PC-9 (cell line): Measurements from ENCODE around the gene PATJ. TPM values are rescaled to one million over a fixed set of nuclear protein-coding genes. Genes with fewer than 3 reads are reported as not detected.

Source experiments
- BruUV-seq: library from RNA; stranded (reverse); fragments of 400-500 nt; replicated peaks from 2 replicates; lab custom pipeline; 2021; lab: Mats Ljungman, UMichigan
- CTCF ChIA-PET: fragments of 300-600 bp; sonication (Branson Sonifier 250); formaldehyde crosslinking; loops from one replicate; lab custom pipeline; 2022; ENCODE audit warnings: antibody characterized with exemption; lab: Charles Lee
- POLR2A ChIA-PET: fragments of 300-600 bp; sonication (Branson Sonifier 250); formaldehyde crosslinking; loops from one replicate; lab custom pipeline; 2022; ENCODE audit warnings: antibody characterized with exemption; ENCODE audit not compliant: unreplicated experiment; lab: Charles Lee
- DNase-seq, 2 experiments: peaks; one replicate each; pipeline versions ENCODE4 v3.0.0 to v3.0.0-alpha.2; 2015 to 2022; ENCODE audit warnings: mixed read lengths in 1 of 2
- H2AFZ ChIP-seq: fragments of 200-600 bp; sonication (generic); 2 replicates; pipeline ENCODE4 v1.8.1; 2017; ENCODE audit warnings: antibody characterized with exemption
- H3F3A ChIP-seq: fragments of 200-600 bp; sonication (generic); 2 replicates; pipeline ENCODE4 v1.8.1; 2017; ENCODE audit warnings: antibody characterized with exemption, mild to moderate bottlenecking, low read depth; ENCODE audit not compliant: insufficient read depth
- H3K27ac ChIP-seq: fragments of 200-600 bp; sonication (generic); 2 replicates; pipeline ENCODE4 v1.6.1; 2016; ENCODE audit warnings: mixed run types
- H3K27me3 ChIP-seq: fragments of 200-600 bp; sonication (generic); 2 replicates; pipeline ENCODE4 v1.6.1; 2016; ENCODE audit warnings: low read depth, mixed run types; ENCODE audit not compliant: insufficient read depth
- H3K36me3 ChIP-seq: fragments of 200-600 bp; sonication (generic); 2 replicates; pipeline ENCODE4 v1.6.1; 2016; ENCODE audit warnings: low read depth, mixed run types
- H3K4me1 ChIP-seq: fragments of 200-600 bp; sonication (generic); replicated peaks from 2 replicates; pipeline ENCODE4 v1.6.1; 2016; ENCODE audit warnings: mixed run types; ENCODE audit not compliant: insufficient read depth
- H3K4me2 ChIP-seq: fragments of 200-600 bp; sonication (generic); 2 replicates; pipeline ENCODE4 v1.6.1; 2017; ENCODE audit warnings: mixed run types
- H3K4me3 ChIP-seq: fragments of 200-600 bp; sonication (generic); 2 replicates; pipeline ENCODE4 v1.6.1; 2016; ENCODE audit warnings: mixed run types
- H3K79me2 ChIP-seq: fragments of 200-600 bp; sonication (generic); 2 replicates; pipeline ENCODE4 v1.6.1; 2017; ENCODE audit warnings: low read depth, mixed run types
- H3K9me2 ChIP-seq: fragments of 200-600 bp; sonication (generic); 2 replicates; pipeline ENCODE4 v1.8.1; 2017; ENCODE audit warnings: mild to moderate bottlenecking; ENCODE audit not compliant: insufficient read depth
- H3K9me3 ChIP-seq: fragments of 200-600 bp; sonication (generic); 2 replicates; pipeline ENCODE4 v1.8.1; 2016; ENCODE audit warnings: low read depth; ENCODE audit not compliant: insufficient read depth
- H4K20me1 ChIP-seq: fragments of 200-600 bp; sonication (generic); 2 replicates; pipeline ENCODE4 v1.8.1; 2017; ENCODE audit not compliant: insufficient read depth
- CTCF ChIP-seq: fragments of 200-600 bp; sonication (generic); conservative IDR thresholded peaks from 2 replicates; pipeline ENCODE4 v1.6.1; 2017; ENCODE audit warnings: mixed run types, antibody characterized with exemption, mild to moderate bottlenecking, moderate library complexity
- EZH2 ChIP-seq: fragments of 200-600 bp; sonication (generic); IDR thresholded peaks from 2 replicates; pipeline ENCODE4 v1.8.0; 2017; ENCODE audit warnings: antibody characterized with exemption, low read depth
- intact Hi-C: fragments of 100-400 bp; cut with micrococcal nuclease; formaldehyde crosslinking; loops from one replicate; pipeline ENCODE4 v1.10.0; 2022; ENCODE audit not compliant: unreplicated experiment
- total RNA-seq: library from RNA; stranded (reverse); gene quantifications from 2 replicates; pipeline ENCODE4 v1.2.3, GENCODE V29; 2021

The PATJ gene
- total RNA-seq, 1 experiment from 2014 or later: 91.0 TPM

- H3K36me3 ChIP-seq: peaks cover 18% of the 10 kb centered on the region
- CTCF ChIA-PET: interaction anchor here (0.7 kb wide), 1 partner anchor 9 kb away, joined by 4 read pairs; no protein-coding TSS in a partner anchor
- intact Hi-C loops: no loop called here
Observed at GRCh38 chr1:62054188-62054587, 311.9 kb downstream of the PATJ start.

GRCh38 chr1:62057230-62057629 is 314.9 kb downstream of the PATJ start:
- intact Hi-C loops: no loop called here

More at GRCh38 chr1:62054188-62054587, 311.9 kb downstream of the PATJ start:
- Histone ChIP-seq H3K4me2 (no peak overlapping the region), H3K4me1 (no peaks in the 10 kb centered on the region), H2AFZ (no peak overlapping the region), H3K27me3 (no peaks in the 10 kb centered on the region), H3K4me3 (no peak overlapping the region), H4K20me1 (no peaks in the 10 kb centered on the region; the same call in 1 of the 2 replicates), H3K27ac (no peak overlapping the region), H3K9me3 (no peaks in the 10 kb centered on the region), H3K9me2 (no peaks in the 10 kb centered on the region), H3K79me2 (no peaks in the 10 kb centered on the region), H3F3A (no peaks in the 10 kb centered on the region)
- no TSS peak for BruUV-seq
- no peak for DNase-seq
- POLR2A ChIA-PET: no interaction called here
- no peak for TF ChIP-seq CTCF
- TF ChIP-seq EZH2: no peak

GRCh38 chr1:62057641-62058290 is 315.5 kb downstream of the PATJ start:
- CTCF ChIA-PET: no interaction called here
- H3K9me2 ChIP-seq: no peaks in the 10 kb centered on the region

More at GRCh38 chr1:62057230-62057629, 314.9 kb downstream of the PATJ start:
- H3K79me2 ChIP-seq: no peaks in the 10 kb centered on the region
- TF ChIP-seq EZH2 (no peak), CTCF (no peak)
- BruUV-seq: no TSS peak
- ChIA-PET POLR2A (no interaction called here), CTCF (no interaction called here)
- H3K9me3 ChIP-seq: no peaks in the 10 kb centered on the region
- no peak for DNase-seq
- no peaks in the 10 kb centered on the region for H3K27me3 ChIP-seq
- H3K36me3 ChIP-seq: peaks cover 7% of the 10 kb centered on the region; the same call in 1 of the 2 replicates
- no peak overlapping the region for H2AFZ ChIP-seq
- H4K20me1 ChIP-seq: no peaks in the 10 kb centered on the region; the same call in 1 of the 2 replicates
- no peaks in the 10 kb centered on the region for H3K4me1 ChIP-seq
- H3K27ac ChIP-seq: no peak overlapping the region
- H3K4me3 ChIP-seq: no peak overlapping the region
- no peaks in the 10 kb centered on the region for H3K9me2 ChIP-seq
- H3K4me2 ChIP-seq: no peak overlapping the region
- H3F3A ChIP-seq: no peaks in the 10 kb centered on the region

More at GRCh38 chr1:62057641-62058290, 315.5 kb downstream of the PATJ start:
- TF ChIP-seq CTCF (no peak), EZH2 (no peak)
- intact Hi-C loops: no loop called here
- no peak overlapping the region for H3K27ac ChIP-seq
- H4K20me1 ChIP-seq: no peaks in the 10 kb centered on the region; the same call in 1 of the 2 replicates
- H3K4me2 ChIP-seq: no peak overlapping the region
- no peaks in the 10 kb centered on the region for H3K79me2 ChIP-seq
- POLR2A ChIA-PET: no interaction called here
- H3K4me3 ChIP-seq: no peak overlapping the region
- no peak overlapping the region for H2AFZ ChIP-seq
- H3K27me3 ChIP-seq: no peaks in the 10 kb centered on the region
- H3K4me1 ChIP-seq: no peaks in the 10 kb centered on the region
- no peaks in the 10 kb centered on the region for H3K9me3 ChIP-seq
- no peak for DNase-seq
- H3F3A ChIP-seq: no peaks in the 10 kb centered on the region
- H3K36me3 ChIP-seq: peaks cover 7% of the 10 kb centered on the region; the same call in 1 of the 2 replicates
- BruUV-seq: no TSS peak
